Amniotic stem cell (primary cell): Measurements from ENCODE around the gene KCNK6.

Experiments
- DNase-seq: peaks from one replicate; lab custom pipeline; 2025; lab: John Stamatoyannopoulos, UW

The KCNK6 gene

GRCh38 chr19:38298821-38299680 is 20.6 kb upstream of the KCNK6 start:
- DNase-seq = no peak

- no peak for DNase-seq
Observed at GRCh38 chr19:38303517-38304351, 15.9 kb upstream of the KCNK6 start, which contains the start of gene C19orf33. Gene C19orf33 (plus strand): TSS chr19:38304251. CDS start chr19:38304262, 11 bp downstream.

GRCh38 chr19:38304352-38304865 is 15.2 kb upstream of the KCNK6 start:
- DNase-seq = no peak

GRCh38 chr19:38304866-38305429 is 14.7 kb upstream of the KCNK6 start:
- DNase-seq = no peak

- DNase-seq = no peak
Observed at GRCh38 chr19:38306236-38306635, 13.4 kb upstream of the KCNK6 start.

- DNase-seq = no peak
Observed at GRCh38 chr19:38307076-38307475, 12.6 kb upstream of the KCNK6 start.

GRCh38 chr19:38307597-38307996 is 12.0 kb upstream of the KCNK6 start:
- DNase-seq = no peak

- DNase-seq = no peak
Observed at GRCh38 chr19:38308006-38308766, 11.5 kb upstream of the KCNK6 start.

- no peak for DNase-seq
Observed at GRCh38 chr19:38308926-38309614, 10.6 kb upstream of the KCNK6 start.

- no peak for DNase-seq
Observed at GRCh38 chr19:38309615-38310278, 9.9 kb upstream of the KCNK6 start.

GRCh38 chr19:38310279-38310670 is 9.4 kb upstream of the KCNK6 start:
- DNase-seq = no peak

- no peak for DNase-seq
Observed at GRCh38 chr19:38310986-38311385, 8.7 kb upstream of the KCNK6 start.

GRCh38 chr19:38315657-38316476 is 3.8 kb upstream of the KCNK6 start, which contains the start of gene YIF1B:
Gene YIF1B (minus strand): TSS chr19:38315947. CDS start chr19:38315917, 30 bp downstream.
- DNase-seq = peak; percentile 96

- no peak for DNase-seq
Observed at GRCh38 chr19:38316477-38317067, 3.1 kb upstream of the KCNK6 start.

GRCh38 chr19:38317104-38317612 is 2.5 kb upstream of the KCNK6 start:
- DNase-seq = no peak

GRCh38 chr19:38318660-38319059 is 985 bp upstream of the KCNK6 start:
- DNase-seq = no peak

GRCh38 chr19:38320969-38321339 is 1.3 kb downstream of the KCNK6 start:
- DNase-seq = no peak

- no peak for DNase-seq
Observed at GRCh38 chr19:38321646-38322196, 2.1 kb downstream of the KCNK6 start.

- DNase-seq = no peak
Observed at GRCh38 chr19:38323291-38323690, 3.6 kb downstream of the KCNK6 start.
